Mesenteric fat pad (tissue), 1 donor: Measurements from ENCODE around the gene AKAIN1. TPM values are rescaled to one million over a fixed set of nuclear protein-coding genes. Genes with fewer than 3 reads are reported as not detected.
A peak's percentile ranks its signal among the peaks of the same experiment; 100 is the strongest.

ENCODE experiments used
- DNase-seq: peaks from one replicate; pipeline ENCODE4 v3.0.0-alpha.2; 2020; ENCODE audit warnings: low spot score
- long read RNA-seq: library from polyadenylated mRNA; unstranded; transcript quantifications from one replicate; pipeline ENCODE4 v2.0.0, GENCODE V29; 2020
- total RNA-seq: library from RNA; stranded (reverse); fragmentation: NEBNext Ultra II Directional; extraction: Animal tissue kit (Norgen Biotek cat#: 25700); gene quantifications from one replicate; pipeline ENCODE4 v1.2.1, GENCODE V29; 2021
- donor health status: DM: yes; HTN: yes; CAD: no.

Gene AKAIN1, protein sequence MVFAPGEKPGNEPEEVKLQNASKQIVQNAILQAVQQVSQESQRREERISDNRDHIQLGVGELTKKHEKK
- not detected for total RNA-seq
- long read RNA-seq: 0 reads

DNA sequence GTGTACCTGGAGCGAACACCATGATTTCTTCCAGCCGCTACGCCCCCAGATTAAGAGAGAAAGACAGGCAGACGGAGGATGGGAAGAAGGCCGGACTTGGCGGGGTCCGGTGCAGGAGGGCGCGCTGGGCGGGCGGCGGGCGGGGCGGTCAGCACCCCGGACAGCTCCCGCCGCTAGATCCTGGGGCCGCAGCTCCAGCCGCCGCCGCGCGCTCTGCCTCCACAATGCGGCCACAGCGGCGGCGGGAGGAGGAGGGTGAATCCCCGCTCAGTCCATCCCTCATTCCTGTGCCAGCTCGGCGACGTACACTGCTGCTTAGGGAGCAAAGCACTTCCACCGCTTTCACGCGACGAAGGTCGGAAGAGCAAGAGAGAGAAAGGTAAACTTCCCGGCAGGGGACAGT lies at the start of gene AKAIN1:
Gene AKAIN1, minus strand, starts transcription at position 226 of the 403 bp plus-strand sequence. Its CDS starts 204 bp downstream, at position 22.
- no peak for DNase-seq

DNA sequence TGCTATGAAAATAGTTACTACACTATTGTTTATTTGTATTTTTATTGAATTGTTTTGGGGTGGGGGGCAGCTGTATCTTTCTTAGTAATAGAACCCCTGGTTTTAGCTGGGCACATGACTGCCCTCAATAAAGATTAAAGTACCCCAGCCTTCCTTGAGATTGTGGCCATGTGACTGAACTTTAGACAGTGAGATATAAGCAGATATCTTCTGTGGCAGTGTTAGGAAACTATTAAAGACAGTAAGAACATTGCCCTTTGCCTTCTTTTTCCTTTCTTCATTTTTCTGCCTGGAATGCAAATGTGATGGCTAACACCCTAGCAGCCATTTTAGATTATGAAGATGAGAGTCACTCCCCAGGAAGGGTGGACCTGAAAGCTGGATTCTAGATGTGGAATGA lies 47.9 kb upstream of the AKAIN1 start:
- no peak for DNase-seq

DNA sequence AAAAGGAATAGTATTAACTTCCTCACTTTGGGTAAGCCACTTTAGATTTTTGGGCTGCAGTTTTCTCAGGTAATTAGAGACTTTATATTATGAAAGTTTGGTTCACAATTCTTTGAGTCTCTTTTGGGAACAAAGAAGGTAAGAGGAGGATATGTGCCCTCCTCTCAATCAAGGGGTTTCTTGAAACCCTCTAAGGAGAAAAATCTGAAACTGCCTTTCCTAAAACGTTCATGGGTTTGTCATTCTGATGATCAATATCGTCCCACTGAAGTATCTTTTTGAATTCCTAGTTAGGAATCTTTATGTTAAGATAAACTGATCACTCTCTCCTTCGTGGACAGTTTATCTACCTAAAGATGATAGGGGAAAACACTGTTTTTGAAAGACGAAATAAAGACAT lies 42.4 kb upstream of the AKAIN1 start:
- no peak for DNase-seq

DNA sequence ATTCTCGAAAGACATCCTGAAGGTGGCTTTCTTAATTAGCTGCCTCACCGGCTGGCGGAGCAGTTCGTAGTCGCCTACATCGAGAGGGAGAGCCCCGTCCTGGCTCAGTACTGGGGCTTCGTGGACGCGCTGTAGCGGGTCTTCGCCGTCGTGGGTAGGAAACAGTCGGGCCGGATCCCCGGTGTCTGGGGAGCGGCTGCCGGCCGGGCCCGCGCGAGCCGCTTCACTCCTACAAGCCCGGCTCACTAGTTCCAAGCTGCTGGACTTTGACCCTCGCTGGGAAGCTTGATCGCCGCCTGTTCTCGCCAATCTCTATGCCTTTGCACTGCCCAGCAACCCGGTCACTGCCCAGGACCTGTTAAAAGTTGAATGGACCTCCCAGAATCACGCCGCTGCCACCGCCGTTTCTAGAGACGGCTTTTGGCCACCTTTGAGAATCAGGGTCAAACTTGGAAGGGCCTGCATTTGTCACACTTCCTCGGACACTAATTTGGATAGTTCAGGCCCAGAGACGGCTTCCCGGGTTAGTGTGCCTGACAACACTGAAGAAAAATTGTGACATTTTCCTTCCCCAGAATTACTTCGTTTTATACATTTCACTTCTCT lies 41.4 kb upstream of the AKAIN1 start:
- DNase-seq: peak; percentile 90

DNA sequence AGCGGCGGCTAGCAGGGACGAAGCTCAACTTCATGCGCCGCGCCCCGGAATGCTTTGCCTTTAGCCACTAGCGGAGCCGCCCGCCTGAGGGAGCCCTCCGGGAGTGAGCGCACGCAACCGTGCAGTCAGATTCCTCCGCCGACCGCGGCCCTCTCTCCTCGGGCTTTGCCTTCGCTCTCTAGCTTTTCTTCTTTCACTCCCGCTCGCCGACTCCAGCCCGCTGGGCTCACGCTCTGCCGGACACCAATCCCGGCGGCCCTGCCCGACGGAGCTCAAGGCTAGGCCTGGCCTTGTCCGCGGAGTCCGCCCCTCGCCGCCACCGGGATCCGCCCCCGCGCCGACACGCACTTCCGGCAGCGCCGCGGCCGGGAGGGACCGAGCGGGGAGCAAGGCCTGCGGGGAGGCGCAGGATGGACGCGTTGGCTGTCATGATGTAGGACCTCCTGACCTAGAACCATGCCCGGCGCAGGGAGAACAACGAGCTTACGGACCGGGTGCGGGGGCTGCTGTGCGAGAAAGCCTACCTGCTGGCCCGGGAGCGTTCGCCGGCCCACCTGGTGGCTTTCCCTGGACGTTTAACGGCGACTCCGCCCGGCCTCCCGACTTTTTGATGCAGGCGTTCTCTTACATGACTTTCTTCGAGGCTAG lies 40.8 kb upstream of the AKAIN1 start:
- peak; percentile 97 for DNase-seq

DNA sequence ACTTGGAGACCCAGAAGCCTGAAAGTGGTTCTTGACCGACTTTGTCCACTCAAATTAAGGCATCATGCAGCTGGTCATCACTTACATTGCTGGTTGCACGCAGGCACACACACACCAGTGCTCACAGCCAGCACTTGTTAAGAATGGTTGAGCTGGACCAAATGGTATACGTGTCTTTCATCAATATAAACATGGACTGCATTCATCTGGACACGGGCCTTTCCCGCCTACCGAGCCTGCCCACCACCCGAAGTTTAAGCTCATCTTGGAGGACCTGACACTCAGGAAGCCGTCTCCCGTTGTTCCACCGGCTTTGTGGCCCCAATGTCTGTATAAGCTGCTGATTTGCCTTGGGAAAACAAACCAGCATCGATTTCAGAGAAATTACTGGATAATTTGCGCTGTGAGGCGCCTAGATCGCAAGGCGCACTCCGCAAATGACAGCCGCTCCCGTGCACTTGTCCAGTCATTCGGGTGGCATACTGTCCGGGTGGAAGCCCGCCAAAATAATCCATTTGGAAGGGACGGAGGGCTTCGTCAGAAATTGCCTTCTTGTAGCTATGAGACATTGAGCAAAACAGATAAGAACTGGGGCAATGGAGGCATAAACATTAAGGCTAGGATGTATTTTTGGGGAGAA lies 40.1 kb upstream of the AKAIN1 start:
- DNase-seq: no peak

DNA sequence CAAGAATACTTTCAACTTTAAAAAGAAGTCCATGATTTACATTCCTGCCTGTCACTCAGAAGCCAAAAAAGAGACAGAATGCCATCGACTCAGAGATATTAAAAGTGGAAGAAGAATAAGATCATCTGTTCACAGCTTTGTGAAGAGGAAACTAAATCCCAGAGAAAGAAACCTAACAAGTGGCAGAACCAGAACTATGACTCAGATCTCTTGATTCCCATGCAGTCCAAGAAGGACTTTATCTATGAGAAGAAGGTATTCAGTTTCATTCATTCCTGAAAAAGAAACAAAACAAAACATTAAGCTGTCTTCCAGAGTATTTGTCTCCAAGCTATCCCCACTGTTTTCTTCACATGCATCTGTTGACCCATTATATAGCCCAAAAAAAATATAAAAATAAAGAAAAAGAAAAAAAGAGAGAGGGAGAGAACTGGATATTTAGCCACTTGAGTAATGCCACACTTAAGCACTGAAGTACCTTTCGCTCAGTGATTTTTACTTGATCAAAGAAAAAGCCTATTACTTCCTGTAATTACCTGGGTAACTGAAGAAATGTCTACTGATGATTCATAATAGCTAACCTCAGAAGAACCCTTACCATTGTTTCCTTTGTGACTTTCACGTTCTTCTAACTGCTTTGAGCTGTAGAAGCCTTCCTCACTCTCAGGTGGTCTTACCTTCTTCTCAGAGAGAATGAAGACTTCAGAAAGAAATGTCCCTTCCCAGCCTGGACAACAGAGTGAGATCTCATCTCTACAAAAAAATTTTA lies 17.7 kb upstream of the AKAIN1 start:
- no peak for DNase-seq

DNA sequence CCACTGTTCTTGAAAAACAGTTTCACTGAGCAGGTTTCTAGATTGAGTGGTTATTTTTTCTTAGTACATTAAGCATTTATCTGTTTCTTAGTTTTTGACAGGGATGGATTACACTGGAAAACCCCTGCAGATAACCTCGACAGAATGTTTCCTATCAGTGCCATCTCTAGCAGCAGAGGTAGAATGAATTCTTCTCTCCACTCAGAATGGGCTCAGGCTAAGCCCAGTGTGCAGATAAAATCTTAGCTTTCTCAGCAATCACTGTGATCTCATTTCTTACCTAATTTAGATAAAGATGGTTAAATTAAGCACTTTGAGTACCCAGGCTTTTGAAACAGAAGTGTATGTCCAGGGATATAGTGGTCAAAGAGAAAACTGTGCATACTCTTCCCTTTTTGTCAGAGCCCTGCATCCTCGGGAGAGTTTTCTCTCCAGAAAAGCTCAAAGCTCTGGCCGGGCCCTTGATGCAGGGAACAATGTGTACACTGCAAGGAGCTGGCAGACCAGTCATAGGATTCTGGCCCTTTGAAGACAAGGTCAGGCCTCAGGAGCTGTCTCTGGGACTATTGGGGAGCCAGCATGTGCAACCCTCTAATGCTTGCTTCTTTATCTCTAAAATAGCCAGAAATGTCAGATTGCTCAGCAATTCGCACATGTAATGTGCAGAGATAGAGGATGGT lies 10.6 kb upstream of the AKAIN1 start:
- no peak for DNase-seq

DNA sequence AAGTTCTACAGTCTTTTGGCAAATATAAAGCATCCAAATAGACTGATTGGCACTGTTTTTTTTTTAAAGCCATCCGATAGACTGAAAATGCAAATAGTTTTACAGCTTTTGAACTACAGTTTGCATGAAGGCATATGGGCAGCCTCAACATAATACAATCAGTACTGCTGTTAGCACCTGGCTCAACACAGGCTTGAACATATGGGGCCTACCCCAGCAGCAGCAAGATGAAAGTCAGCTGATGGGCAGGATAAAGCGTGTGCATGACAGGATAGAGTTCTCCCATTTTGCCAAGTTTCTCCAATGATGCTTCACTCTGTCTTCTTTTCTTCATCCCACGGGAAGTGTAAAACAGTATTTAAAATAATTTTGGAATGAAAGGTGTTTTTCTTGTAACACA lies 1.3 kb upstream of the AKAIN1 start:
- no peak for DNase-seq

DNA sequence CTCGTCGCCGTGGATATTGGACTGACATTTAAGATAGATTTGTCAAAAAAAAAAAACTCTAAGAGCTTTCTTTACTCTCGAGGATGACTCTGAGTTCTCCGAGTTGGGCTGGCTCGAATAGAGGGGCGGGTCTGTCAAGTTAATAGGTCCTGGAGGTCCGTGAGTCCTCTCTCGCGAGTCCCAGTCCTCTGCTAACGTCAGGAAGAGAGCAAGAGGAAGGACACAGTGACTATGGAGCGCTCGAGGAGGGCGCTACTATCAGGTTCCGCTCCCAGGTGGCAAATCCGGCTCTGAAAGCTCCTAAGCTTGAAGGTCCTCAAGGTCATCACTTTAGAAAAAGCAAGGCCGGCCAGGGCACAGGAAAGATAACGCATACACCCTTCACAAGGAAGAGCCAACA lies 404 bp upstream of the AKAIN1 start:
- DNase-seq: no peak

DNA sequence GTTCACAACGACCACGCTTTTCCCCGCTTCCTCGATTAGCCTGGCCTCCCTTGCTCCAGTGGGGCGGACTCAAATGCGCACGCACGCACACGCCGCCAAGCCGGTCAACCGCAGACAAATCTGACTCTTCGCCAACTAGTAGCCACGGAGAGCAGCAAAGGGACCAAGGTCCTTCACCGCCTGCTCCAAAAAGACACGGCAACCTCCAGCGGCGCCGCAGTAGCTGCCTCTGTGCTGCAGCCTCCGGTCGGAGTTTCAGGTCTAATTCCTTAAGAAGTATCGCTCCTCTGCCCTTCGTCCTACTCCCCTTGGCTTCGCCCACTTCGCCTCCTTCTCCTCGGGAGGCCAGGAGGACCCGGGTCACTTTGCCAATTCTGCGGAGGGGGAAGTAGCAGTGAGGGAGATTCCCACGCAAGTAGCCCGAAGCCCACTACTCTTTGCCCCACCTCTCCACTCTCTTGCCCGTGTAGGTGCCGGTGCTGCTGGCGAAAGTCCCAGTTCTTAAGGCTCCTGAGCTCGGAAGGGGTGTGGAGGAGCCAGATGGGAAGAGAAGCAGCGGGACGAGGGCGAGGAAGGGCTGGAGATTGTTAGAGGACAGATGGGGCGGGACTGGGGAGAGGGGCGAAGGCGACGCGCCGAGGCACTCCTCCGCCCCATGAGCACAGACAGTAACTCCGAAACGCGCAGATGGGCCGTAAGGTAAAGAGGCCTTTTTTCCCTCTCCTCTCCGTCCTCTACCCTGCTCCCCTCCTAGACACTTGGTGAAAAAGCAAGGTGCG lies 615 bp downstream of the AKAIN1 start:
- DNase-seq: no peak

DNA sequence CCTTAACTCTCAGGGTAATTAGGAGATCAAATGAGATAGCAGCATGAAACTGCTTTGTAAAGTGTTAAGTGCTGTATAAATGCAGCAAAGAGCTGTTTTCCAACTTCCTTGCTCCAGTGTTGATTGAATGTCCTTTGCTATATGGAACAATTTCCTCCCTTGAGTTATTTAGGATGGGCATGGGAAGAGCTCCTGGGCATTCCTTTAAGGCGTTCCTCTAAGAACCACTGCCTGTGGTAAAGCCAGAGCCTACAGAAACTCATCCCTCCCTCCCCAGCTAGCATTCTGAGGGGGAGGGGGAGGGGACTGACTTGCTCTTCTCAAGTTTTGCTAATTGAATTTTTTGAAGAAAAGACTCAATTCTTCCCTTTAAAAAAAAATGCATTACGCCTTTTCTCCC lies 1.4 kb downstream of the AKAIN1 start:
- no peak for DNase-seq

DNA sequence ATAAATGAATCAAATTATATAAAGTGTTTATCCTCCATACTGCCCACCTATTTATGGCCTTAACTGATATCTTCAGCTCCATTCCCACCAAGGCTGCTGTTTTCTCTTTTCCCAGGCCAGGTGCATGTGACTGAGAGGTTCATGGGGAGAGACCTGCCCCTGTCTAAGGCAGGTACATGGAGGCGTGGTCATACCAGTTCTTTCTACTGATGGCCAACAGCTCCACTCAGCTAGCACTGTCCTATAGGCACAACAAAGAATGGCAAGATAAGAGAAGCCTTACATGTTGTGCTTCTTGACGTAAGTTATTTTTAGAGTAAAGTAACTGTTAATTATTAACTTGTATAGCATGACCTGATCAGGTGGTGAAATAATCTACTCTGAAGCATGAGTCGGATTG lies 16.8 kb downstream of the AKAIN1 start:
- DNase-seq: no peak

DNA sequence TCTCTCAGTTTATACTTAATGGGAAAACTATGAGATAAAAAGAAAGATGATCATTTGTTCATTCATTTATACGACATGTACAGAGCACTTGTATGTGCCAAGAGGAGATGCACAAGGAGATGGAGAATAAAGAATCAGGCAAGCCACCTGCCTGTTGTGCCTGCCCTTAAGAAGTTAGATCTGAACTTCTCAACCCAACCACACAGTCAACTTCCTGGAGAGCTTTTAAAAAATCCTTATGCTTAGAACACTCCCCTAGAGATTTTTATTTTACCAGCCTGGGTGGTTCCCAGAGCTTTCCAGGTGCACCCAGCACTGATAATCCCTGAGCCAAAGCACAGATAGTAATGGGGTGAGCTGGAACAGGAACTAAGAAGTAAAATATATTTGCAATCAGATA lies 18.5 kb downstream of the AKAIN1 start:
- no peak for DNase-seq

DNA sequence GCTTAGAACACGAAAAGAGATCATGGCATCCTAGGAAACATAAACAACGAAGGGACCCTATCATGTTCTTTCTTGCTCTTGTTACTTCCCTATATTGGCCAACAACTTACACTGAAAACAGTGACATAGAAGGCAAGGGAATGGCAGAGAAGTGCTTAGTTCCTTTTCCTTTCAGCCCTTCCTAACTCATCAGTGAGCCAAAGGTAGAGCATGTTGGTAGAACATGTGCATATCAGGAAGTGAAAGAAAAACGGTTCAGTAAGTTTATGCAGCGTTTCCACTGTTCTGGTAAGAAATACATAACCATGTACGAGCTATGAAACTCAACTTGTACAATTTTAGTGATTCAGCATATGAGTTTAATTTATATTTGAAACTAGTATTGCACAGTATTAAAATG lies 21.7 kb downstream of the AKAIN1 start:
- no peak for DNase-seq

DNA sequence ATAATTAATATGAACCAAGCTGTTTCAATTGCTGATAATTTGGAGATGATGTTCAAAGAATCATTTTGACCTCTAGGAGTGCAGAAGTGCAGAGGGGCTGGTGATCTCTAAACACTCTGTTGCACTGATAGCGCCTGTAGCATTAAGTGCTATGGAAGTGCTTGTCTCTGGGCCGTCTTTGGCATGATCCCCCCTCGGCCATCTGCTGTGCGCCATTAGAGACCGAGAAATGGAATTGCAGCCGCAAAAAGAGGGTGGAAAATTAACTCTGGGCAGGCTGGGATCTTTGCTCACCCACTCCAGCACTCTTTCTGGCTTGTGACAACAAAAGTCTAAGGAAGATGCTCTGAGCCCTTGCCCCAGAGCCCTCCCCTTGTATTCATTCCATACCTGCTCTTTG lies 23.4 kb downstream of the AKAIN1 start:
- DNase-seq: no peak

DNA sequence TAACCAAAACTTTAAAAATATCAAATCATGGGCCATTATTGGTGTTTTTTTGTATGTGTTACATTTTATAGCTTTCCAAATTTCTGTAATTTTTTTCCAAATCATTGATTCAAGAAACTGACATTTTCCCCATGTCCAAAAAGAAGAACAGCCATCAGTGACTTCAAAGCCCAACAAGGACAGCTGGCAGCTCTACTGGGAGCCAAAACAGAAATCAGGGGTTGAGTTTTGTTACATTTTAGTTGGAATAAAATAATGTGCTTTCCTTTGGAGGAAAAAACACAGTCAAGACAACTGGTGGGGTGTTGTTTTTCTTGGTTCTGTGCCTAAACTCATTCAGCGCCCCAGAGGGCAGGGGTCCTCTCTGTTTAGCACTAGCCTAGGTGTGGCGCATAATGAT lies 23.8 kb downstream of the AKAIN1 start:
- no peak for DNase-seq

DNA sequence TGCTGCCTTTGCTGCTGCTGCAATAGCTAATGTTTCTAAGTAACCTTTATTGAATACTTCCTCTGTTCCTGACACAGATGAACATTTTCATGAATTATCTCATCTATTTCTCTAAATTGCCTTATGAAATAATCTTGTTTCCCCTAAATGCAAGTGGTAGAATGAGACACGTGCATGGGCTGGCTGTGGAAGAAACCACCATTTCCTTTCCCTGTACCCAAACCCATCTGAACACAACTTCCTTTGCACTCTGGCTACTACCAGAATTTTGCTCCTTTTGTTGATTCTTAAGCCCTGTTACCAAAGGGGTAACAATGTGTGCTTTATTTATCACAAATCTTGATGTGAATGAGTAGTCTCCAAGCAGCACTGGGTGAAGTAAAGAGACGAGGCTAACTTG lies 29.2 kb downstream of the AKAIN1 start:
- DNase-seq: no peak

DNA sequence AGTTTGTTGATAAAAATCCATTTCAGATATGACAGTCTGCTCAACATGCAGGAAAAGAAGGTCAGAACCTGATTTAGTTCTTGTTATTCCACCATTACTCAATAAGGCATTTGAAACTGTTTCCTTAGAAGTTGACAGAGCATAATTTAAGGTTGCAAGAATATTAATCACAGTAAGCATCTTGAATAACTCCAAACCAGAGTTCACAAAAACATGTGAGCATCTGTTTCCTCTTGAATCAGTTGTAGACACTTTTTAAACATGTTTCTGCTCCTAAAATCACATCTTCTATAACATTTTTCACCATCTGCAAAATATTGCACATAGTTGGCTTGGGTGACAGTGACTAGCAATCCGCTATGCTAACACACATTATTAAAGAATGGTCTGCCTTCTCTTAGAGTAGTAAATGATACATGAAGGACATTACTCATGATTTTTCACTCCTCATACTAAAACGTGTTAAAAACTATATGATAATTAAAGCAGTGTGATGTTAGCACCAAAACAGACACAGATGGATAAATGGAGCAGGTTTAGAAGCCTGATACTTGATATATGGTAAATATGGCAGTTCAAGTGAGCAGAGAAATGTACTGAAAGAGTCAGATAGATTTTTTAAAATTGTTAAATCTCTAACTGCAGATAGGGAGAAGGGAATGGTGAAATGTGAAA lies 30.3 kb downstream of the AKAIN1 start:
- DNase-seq: no peak

DNA sequence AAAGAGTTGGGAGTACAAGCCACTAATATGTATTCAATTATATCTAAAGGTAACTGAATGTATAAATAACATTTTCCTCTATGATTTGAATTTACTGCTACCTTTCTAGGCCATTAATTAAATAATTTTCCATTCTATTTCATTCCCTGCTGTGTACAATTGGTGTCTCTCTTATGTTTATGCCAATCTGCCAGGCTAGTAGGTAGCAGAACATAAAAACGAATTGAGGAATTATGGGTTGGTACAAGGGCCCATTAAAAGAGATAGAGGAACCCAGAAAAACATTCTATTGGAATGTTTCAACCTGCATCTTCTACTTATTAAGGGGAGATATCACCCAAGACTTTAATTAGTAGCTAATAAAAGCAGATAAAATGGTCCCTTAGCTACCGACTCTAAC lies 32.2 kb downstream of the AKAIN1 start:
- DNase-seq: no peak
